Measurements from ENCODE around the gene RERG.
A peak's percentile ranks its signal among the peaks of the same experiment; 100 is the strongest.
"Not testable (repeated sequence)": the region's sequence is repeated elsewhere in the genome, so short reads cannot be mapped to it uniquely, and the experiment has no call there.

RERG gene, protein sequence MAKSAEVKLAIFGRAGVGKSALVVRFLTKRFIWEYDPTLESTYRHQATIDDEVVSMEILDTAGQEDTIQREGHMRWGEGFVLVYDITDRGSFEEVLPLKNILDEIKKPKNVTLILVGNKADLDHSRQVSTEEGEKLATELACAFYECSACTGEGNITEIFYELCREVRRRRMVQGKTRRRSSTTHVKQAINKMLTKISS

GRCh38 chr12:15220915-15221885 is at the start of gene RERG:
TSS of gene RERG (minus strand) at chr12:15221417. CDS start at chr12:15217489, 3,928 bp downstream.
- DNase-seq, result peak; percentile 5 to 86 (median 62)

DNA sequence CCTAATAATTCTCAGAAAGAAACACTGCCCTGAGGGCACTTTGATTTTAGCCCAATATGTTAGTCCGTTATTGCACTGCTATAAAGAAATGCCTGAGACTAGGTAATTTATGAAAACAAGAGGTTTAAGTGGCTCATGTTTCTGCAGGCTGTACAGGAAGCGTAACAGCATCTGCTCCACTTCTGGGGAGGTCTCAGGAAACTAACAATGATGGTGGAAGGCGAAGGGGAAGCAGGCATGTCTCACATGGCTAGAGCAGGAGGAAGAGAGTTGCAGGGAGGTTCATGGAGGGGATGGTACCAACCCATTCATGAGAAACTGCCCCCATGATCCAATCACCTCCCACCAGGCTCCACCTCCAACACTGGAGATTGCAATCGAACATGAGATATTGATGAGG is 49.4 kb upstream of the RERG start:
- DNase-seq, result no peak

- DNase-seq, result peak in 6 of 56 donors; percentile 2 to 37 (median 13)
Measured at GRCh38 chr12:15268927-15269552, 47.8 kb upstream of the RERG start.

GRCh38 chr12:15268309-15268708 is 47.1 kb upstream of the RERG start:
- no peak for DNase-seq

GRCh38 chr12:15265875-15266274 is 44.7 kb upstream of the RERG start:
- DNase-seq, result no peak

DNA sequence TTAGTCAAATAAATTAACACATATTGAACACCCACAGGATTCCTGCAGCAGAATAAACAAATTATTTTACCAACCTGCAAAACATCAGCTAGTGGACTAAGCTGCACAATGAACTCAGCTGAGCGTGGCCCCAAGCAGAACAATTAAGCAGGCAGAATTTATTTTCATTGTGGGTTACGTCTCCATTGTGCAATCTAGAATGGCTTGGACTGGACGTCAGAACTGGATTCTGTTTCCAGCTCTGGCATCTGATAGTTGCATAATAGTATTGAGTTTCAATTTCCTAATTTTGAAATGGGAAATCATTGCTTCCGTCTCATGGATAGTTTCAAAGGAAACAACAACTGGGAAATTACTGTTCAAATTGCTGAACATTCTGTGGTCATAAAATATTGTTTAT is 35.5 kb upstream of the RERG start:
- no peak for DNase-seq

GRCh38 chr12:15253990-15254389 is 32.8 kb upstream of the RERG start:
- no peak for DNase-seq

GRCh38 chr12:15244926-15245325 is 23.7 kb upstream of the RERG start:
- no peak for DNase-seq

- no peak for DNase-seq
Measured at GRCh38 chr12:15244341-15244740, 23.1 kb upstream of the RERG start.

DNA sequence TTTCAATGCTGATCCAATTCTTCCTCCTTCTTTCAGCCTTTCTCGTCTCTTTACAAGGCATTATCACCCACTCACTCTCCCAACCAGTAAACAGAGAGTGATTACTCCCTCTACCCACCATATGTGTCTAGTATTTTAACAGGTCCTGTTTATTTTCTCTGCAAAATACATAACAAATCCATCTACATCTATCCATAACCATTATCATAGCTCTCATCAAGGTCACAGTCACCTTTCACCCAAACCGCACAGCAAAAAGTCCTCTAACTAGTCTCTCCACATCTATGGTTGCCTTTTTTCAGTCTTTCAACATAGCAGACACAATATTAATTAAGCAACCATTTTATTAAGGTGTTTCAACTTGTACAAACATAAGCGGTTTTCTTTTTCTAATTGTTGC is 21.9 kb upstream of the RERG start:
- no peak for DNase-seq

- no peak for DNase-seq
Measured at GRCh38 chr12:15240898-15241297, 19.7 kb upstream of the RERG start.

- no peak for DNase-seq
Measured at GRCh38 chr12:15234508-15234907, 13.3 kb upstream of the RERG start.

DNA sequence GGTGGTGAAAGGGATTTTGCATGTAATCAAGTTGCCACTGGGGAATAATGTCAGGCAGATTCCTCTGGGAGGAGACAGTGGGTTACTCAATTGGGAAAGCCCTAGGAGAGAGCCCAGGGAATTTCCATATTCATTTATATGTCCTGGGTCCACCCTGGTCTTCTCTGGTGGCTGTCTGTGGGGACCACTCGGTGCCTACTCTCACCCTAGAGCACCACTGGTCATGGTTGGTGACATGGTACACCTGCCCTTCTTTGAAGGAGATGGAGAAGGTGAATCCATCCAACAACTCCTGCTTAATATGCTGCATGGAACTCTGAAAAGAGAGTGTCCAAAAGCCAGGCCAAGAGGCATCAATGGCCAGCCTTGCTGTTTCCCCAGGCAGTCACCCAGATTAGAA is 12.8 kb upstream of the RERG start:
- no peak for DNase-seq

GRCh38 chr12:15232959-15233358 is 11.7 kb upstream of the RERG start:
- no peak for DNase-seq

DNA sequence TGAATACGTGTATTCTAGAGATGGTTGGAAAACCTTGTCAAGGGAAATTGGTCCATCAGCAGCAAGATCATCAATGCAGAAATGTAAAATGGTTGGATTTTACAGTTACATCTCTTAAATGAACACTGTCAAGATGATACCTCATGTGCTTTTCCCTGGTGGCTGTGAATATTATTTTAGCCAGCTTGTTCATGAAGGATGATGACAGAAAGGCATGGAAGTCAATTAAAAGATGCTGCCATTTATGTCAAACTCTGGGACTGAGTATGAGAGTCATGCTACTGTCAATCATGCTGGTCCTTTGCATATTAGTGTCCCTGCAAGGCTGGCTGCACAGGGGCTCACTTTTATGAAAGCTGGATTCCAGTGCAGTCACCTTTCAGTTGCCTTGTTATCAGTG is 10.3 kb upstream of the RERG start:
- DNase-seq, result no peak

DNA sequence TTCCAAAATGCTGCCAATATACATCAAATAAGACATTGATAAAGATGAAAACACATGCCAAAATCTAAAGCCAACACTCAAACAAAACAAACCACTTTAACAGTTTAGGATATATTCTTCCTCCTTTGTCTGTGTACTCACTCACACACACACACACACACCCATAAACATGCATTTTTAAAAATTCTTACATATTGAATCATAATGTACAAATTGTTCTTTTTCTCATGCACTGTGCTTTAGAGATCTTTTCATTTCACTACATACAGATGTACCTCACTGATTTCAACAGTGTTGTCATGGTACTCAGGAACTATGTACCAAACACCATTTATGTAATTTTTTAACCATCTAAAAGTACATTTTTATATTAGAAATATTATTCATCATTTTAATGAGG is 9.5 kb upstream of the RERG start:
- no peak for DNase-seq

DNA sequence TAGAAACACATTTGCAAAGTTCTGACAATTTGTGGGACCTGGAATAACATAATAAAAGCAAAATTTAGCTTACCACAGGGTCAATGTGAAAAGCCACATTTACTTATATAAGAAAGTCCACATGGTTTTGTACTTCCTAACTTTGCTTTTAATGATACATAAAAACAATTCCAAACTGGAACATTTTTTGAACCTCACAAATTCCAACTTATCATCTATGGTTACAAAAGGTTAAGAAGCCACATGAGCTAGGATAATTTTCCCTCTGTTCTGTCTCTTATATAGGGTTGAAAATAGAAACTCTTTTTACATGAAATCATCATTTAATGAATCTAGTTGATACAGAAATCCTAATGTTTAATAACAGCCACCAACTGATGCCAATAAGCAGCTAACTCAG is 8.9 kb upstream of the RERG start:
- DNase-seq, result no peak

- peak in 3 of 56 donors; percentile 3 to 4 (median 4) for DNase-seq
Measured at GRCh38 chr12:15227004-15227679, 5.9 kb upstream of the RERG start.

GRCh38 chr12:15225863-15226218 is 4.6 kb upstream of the RERG start:
- not testable (repeated sequence) for DNase-seq

- no peak for DNase-seq
Measured at GRCh38 chr12:15225136-15225862, 4.1 kb upstream of the RERG start.

DNA sequence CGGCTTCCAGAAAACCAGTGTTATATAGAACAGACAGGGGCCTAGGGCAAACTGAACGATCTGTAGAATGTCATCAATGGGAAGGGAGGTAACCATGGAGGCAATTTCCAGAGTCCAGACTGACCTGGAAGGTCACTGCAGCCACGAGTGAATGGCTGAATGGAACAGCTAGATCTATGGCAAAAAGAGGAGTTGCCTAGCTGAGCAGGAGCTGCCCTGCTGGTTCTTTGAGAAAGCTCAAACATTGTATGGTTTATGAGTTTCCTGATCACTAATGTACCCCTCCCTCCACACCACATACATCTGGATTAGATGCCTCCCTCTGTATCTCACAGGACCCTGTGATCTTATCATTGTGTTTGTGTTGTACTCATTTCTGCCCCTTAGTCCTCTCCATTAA is 1.0 kb upstream of the RERG start:
- no peak for DNase-seq

Data from amygdala (tissue), 56 donors.